Fibroblast of lung (primary cell): Measurements from ENCODE around the gene TMEM190. TPM values are rescaled to one million over a fixed set of nuclear protein-coding genes. Genes with fewer than 3 reads are reported as not detected.

Experiments
- DNase-seq, 2 donors: peaks; one replicate each; pipeline versions ENCODE4 v3.0.0 to v3.0.0-alpha.2; 2010; ENCODE audit warnings: low read depth in 2 of 2
- H2AFZ ChIP-seq: 2 replicates; pipeline ENCODE4 v1.5.1; 2012; ENCODE audit warnings: low read length, control low read depth, inconsistent platforms
- H3K27ac ChIP-seq: 2 replicates; pipeline ENCODE4 v1.5.1; 2011; ENCODE audit warnings: low read length, control low read depth; ENCODE audit not compliant: insufficient read depth
- H3K27me3 ChIP-seq: 2 replicates; pipeline ENCODE4 v1.5.1; 2011; ENCODE audit warnings: mild to moderate bottlenecking, low read length; ENCODE audit not compliant: control insufficient read depth, insufficient read depth
- H3K36me3 ChIP-seq: 2 replicates; pipeline ENCODE4 v1.5.1; 2011; ENCODE audit warnings: low read length; ENCODE audit not compliant: control insufficient read depth, insufficient read depth
- H3K4me1 ChIP-seq: 2 replicates; pipeline ENCODE4 v1.5.1; 2011; ENCODE audit warnings: low read length; ENCODE audit not compliant: control insufficient read depth, insufficient read depth; ENCODE audit errors: extremely low read depth
- H3K4me2 ChIP-seq: 2 replicates; pipeline ENCODE4 v1.5.1; 2011; ENCODE audit warnings: low read length, control low read depth; ENCODE audit not compliant: insufficient read depth; ENCODE audit errors: extremely low read depth
- H3K4me3 ChIP-seq, 4 experiments: fragments of 200-600 bp in 1 of 4; sonication (generic) in 1 of 4; replicated peaks in 1 of 4; 2 replicates each; pipeline ENCODE4 v1.5.1; 2011 to 2016; ENCODE audit warnings: low read length in 4 of 4, low read depth in 3 of 4, mild to moderate bottlenecking in 3 of 4, control low read depth in 2 of 4, inconsistent platforms in 1 of 4, mixed read lengths in 1 of 4; ENCODE audit not compliant: insufficient read depth in 1 of 4; ENCODE audit errors: control extremely low read depth in 1 of 4
- H3K79me2 ChIP-seq: 2 replicates; pipeline ENCODE4 v1.5.1; 2012; ENCODE audit warnings: mild to moderate bottlenecking, low read length, inconsistent platforms; ENCODE audit not compliant: control insufficient read depth, insufficient read depth
- H3K9ac ChIP-seq: 2 replicates; pipeline ENCODE4 v1.5.1; 2011; ENCODE audit warnings: mild to moderate bottlenecking, low read length, control low read depth; ENCODE audit not compliant: insufficient read depth
- H3K9me3 ChIP-seq: 2 replicates; pipeline ENCODE4 v1.5.1; 2012; ENCODE audit warnings: low read depth, low read length; ENCODE audit not compliant: control insufficient read depth, insufficient read depth
- H4K20me1 ChIP-seq: 2 replicates; pipeline ENCODE4 v1.5.1; 2011; ENCODE audit warnings: low read length; ENCODE audit not compliant: control insufficient read depth, insufficient read depth; ENCODE audit errors: extremely low read depth
- CTCF ChIP-seq, 2 donors: IDR thresholded peaks in 1 of 2; conservative IDR thresholded peaks in 1 of 2; 1 replicate in 1 of 2; 2 replicates in 1 of 2; pipeline ENCODE4 v1.5.1; 2011 to 2012; ENCODE audit warnings: low read length in 2 of 2, control low read depth in 1 of 2, inconsistent platforms in 1 of 2, low read depth in 1 of 2, mild to moderate bottlenecking in 1 of 2
- EZH2 ChIP-seq: IDR thresholded peaks from 2 replicates; pipeline ENCODE4 v1.5.1; 2012; ENCODE audit warnings: low read length, control low read depth, mild to moderate bottlenecking; ENCODE audit errors: missing control alignments
- polyA plus RNA-seq, 2 donors: library from polyadenylated mRNA; depleted of rRNA in 1 of 2; stranded (reverse) in 1 of 2; unstranded in 1 of 2; fragments of >200 nt; gene quantifications; 2 replicates each; pipeline ENCODE4 v1.2.1, GENCODE V29; 2011 to 2012; ENCODE audit warnings: missing spikeins in 1 of 2
- total RNA-seq: library from RNA; depleted of rRNA; stranded (reverse); fragments of >200 nt; gene quantifications from 2 replicates; pipeline ENCODE4 v1.2.1, GENCODE V29; 2014

Gene TMEM190
- total and polyA plus RNA-seq, 2 donors (not counting 1 experiment from before 2014, with no cell fraction given): 0.14 TPM; not detected in 1

DNA sequence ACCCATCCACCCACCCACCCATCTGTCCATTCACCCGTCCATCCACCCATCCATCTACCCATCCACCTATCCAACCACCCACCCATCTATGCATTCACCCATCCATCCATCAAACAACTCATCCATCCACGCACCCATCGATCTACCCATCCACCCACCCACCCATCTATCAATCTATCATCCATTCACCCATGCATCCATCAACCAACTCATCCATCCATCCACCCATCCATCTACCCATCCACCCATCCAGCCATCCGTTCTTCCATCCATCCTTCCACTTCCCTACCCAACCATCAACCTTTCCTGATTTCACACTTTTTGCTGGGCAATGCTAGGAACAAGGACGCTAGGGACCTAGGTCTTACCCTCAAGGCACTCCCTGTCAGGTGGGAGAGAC is 5.4 kb downstream of the TMEM190 start:
- no peak for DNase-seq
- Histone ChIP-seq H3K9me3 (no peaks in the 10 kb centered on the region), H3K36me3 (peaks cover under 1% of the 10 kb centered on the region)

DNA sequence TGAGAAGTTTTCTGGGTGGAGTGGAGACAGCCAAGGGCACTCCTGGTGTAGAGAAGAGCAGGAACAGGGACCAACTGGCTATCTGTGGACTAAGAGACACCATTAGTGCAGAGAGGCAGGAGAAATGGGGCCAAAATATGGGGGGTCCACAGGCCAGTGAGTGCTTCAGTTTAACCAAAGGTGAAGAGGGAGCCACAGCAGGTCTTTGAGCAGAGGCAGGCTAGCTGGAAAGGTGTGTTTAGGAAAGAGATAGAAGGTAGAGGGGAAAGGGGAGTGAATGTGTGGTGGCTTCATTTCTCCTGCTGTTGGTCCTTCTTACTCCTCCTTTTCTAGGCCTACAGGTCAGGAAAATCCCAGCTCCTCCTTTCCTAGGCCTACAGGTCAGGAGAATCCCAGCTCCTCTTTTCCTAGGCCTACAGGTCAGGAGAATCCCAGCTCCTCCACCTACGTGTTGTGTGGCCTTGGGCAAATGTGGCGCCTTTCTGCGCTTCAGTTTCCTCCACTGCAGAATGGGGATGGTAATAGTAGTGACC is 6.0 kb downstream of the TMEM190 start:
- TF ChIP-seq EZH2 (no peak), CTCF (conservative IDR thresholded peaks at IDR 0.05 in 1 of 2, IDR thresholded peaks at IDR 0.05 in 1 of 2; ENCODE audit: low read depth in 1 of 2, low read length in 2 of 2) (no peak)
- Histone ChIP-seq H3K9me3 (no peaks in the 10 kb centered on the region), H3K27me3 (no peaks in the 10 kb centered on the region), H3K27ac (no peak overlapping the region), H3K79me2 (peaks cover 18% of the 10 kb centered on the region), H3K36me3 (peaks cover 6% of the 10 kb centered on the region), H3K4me2 (no peak overlapping the region), H3K4me1 (peaks cover 9% of the 10 kb centered on the region), H3K4me3 (no peak overlapping the region), H4K20me1 (peaks cover under 1% of the 10 kb centered on the region), H3K9ac (no peak overlapping the region), H2AFZ (no peak overlapping the region)
- DNase-seq: no peak

More for the DNA sequence above, 5.4 kb downstream of the TMEM190 start:
- no peak overlapping the region for H3K4me2 ChIP-seq
- no peak overlapping the region for H3K9ac ChIP-seq
- peaks cover 4% of the 10 kb centered on the region for H3K4me1 ChIP-seq
- peaks cover 13% of the 10 kb centered on the region for H3K79me2 ChIP-seq
- no peak overlapping the region for H3K27ac ChIP-seq
- H2AFZ ChIP-seq: no peak overlapping the region
- H4K20me1 ChIP-seq: no peaks in the 10 kb centered on the region
- no peaks in the 10 kb centered on the region for H3K27me3 ChIP-seq
- H3K4me3 ChIP-seq: no peak overlapping the region
- no peak for TF ChIP-seq CTCF (conservative IDR thresholded peaks at IDR 0.05 in 1 of 2, IDR thresholded peaks at IDR 0.05 in 1 of 2; ENCODE audit: low read depth in 1 of 2, low read length in 2 of 2)

DNA sequence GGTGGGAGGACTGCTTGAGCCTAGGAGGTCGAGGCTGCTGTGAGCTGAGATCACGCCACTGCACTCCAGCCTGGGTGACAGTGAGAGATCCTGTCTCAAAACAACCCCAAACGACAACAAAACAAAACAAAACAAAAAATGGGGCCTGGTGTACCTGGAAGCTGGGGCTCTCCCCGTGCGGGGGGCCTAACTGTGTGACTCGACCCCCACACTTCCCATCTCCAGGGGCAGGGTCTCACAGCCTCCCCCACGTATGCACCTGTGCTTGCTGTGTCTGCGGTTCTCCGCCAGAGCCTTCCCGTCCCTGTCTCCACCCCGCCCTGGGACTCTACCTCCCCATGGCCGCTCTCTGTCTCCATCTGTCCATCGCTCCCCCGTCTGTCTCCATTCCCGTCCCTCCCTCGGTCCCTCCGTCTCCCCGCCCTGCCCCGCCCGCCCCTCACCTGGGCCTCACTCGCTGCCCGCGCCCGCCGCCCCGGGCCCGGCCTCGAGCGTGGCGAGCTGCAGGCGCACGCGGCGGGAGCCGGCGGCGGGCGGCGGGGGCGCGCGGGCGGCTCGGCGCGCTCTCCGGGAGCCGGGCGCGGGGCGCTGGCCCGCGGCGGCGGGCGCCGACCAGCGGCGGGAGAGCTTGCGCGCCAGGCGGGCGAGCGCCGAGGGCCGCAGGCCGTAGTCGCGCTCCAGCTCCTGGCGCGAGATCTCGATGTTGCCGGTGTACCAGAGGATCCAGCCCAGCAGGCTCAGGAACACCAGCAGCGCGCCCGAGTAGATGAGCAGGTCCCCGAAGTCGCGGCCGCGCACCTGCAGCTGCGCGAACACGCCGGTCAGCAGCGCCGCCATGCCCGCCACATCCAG is 6.9 kb downstream of the TMEM190 start:
- TF ChIP-seq EZH2 (no peak), CTCF (conservative IDR thresholded peaks at IDR 0.05 in 1 of 2, IDR thresholded peaks at IDR 0.05 in 1 of 2; ENCODE audit: low read depth in 1 of 2, low read length in 2 of 2) (no peak)
- Histone ChIP-seq H3K79me2 (peaks cover 28% of the 10 kb centered on the region), H3K36me3 (peaks cover 14% of the 10 kb centered on the region), H3K4me2 (peak overlapping the region; percentile 66), H3K9me3 (no peaks in the 10 kb centered on the region), H3K27ac (no peak overlapping the region), H2AFZ (peak overlapping the region; percentile 78), H3K27me3 (no peaks in the 10 kb centered on the region), H3K9ac (peak overlapping the region; percentile 35), H3K4me1 (peaks cover 16% of the 10 kb centered on the region), H4K20me1 (peaks cover 3% of the 10 kb centered on the region), H3K4me3 (peak overlapping the region in 3 of 4 experiments; percentile 17 to 46 (median 25))
- peak; percentile 69 to 71 for DNase-seq
